Mononuclear cell (primary cell): ENCODE data around the gene CIAO3. TPM values are rescaled to one million over a fixed set of nuclear protein-coding genes. Genes with fewer than 3 reads are reported as not detected.

Experiments used
- H3K27me3 ChIP-seq: 2 replicates; pipeline ENCODE4 v1.6.0; 2011; ENCODE audit warnings: low read length, control low read depth; ENCODE audit not compliant: insufficient read depth
- H3K4me1 ChIP-seq: 2 replicates; pipeline ENCODE4 v1.5.1; 2011; ENCODE audit warnings: mild to moderate bottlenecking, low read length, control low read depth; ENCODE audit not compliant: insufficient read depth
- H3K4me3 ChIP-seq: 2 replicates; pipeline ENCODE4 v1.5.1; 2011; ENCODE audit warnings: mild to moderate bottlenecking, low read length, moderate library complexity
- H3K9me3 ChIP-seq: 2 replicates; pipeline ENCODE4 v1.5.1; 2011; ENCODE audit warnings: low read depth, mild to moderate bottlenecking, control low read depth, low read length
- total RNA-seq: library from RNA; depleted of rRNA; stranded (reverse); fragments of >200 nt; gene quantifications from one replicate; pipeline ENCODE4 v1.2.3, GENCODE V29; 2012

CIAO3 gene
- total RNA-seq, 1 donor = 22.7 TPM

DNA sequence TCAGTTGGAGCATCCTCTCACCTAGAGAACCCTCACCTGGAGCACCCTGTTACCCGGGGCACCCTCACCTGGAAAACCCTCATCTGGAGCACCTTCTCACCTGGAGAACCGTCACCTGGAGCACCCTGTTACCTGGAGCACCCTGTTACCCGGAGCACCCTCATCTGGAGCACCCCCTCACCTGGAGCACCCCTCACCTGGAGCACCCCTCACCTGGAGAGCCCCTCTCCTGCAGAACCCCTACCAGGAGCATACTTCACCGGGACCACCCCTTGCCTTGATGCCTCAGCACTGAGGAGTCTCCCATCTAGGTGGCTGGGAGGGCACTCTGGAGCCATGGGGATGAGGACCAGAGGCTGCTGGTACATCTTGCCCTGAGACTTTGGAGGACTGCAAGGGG, 31.8 kb downstream of the CIAO3 start:
- Histone ChIP-seq H3K4me1 (peaks cover 6% of the 10 kb centered on the region), H3K4me3 (no peak overlapping the region), H3K27me3 (peaks cover 24% of the 10 kb centered on the region), H3K9me3 (no peaks in the 10 kb centered on the region)

GRCh38 chr16:708019-708418, 32.8 kb downstream of the CIAO3 start:
- Histone ChIP-seq H3K27me3 (peaks cover 28% of the 10 kb centered on the region), H3K4me3 (no peak overlapping the region), H3K9me3 (no peaks in the 10 kb centered on the region), H3K4me1 (peaks cover 6% of the 10 kb centered on the region)

DNA sequence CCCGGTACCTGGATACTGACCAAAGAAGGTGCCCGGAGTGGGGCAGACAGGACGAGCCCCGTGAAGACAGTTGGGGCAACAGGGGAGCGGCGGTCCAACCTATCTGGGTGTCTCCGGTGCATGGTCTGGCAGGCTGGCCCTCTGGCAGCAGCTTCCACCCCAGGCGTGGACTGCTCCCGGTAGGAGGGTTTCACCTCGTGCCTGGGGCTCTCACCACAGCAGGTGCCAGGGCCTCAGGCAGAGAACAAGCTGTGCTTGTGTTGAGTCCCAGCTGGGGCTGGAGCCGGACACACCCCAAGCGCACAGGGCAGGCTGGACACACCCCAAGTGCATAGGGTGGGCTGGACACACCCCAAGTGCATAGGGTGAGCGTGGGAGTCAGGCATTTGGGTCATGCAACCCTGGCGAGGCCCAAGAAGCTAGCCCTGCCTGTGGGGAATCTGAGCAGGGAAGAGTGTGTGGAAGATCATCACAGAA, 33.7 kb downstream of the CIAO3 start:
- no peaks in the 10 kb centered on the region for H3K9me3 ChIP-seq
- peaks cover 6% of the 10 kb centered on the region for H3K4me1 ChIP-seq
- H3K4me3 ChIP-seq = no peak overlapping the region
- peaks cover 34% of the 10 kb centered on the region for H3K27me3 ChIP-seq

DNA sequence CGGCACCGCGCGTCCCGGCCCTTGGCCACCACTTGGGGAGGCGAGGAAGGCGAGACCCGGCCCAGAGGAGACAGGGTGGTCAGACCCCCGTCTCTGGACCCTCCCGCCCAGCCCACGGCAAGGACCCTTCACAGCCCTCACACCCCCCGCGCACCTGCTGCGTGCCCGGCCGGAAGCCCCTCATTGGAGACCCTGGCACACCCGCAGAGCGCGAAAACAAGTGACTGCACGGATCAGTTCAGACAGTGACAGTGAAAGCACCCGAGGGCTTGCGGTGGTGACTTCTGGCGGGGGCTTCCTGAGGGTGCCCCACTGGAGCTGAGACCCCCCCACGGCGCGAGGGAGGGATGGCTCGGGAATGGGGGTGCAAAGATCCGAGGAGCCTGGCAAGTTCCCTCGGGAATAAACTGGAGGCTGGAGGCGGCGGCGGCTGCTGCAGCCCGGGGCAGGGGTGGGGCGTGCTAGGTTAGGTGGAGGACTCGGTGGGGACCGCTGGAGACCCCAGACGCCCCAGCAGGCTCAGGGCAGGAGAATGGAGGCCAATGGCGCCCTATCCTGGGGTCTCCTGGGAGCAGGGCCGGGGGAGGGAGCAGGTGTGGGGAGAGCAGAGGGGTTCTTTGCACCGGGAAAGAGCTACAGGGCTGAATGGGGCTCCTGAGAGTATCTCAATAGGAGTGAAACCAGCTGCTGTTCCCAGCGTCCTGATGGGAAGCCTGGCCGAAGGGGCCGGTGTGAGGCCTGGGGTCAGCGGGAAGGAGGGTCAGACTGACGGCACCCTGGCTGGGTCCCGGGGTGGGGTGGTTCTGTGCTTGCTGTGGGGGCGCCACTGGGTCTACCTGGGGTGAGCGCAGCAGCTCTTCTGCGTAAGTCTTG, 34.4 kb downstream of the CIAO3 start:
- Histone ChIP-seq H3K4me3 (no peak overlapping the region), H3K4me1 (no peaks in the 10 kb centered on the region), H3K27me3 (peaks cover 35% of the 10 kb centered on the region), H3K9me3 (no peaks in the 10 kb centered on the region)

GRCh38 chr16:705431-706188, 35.2 kb downstream of the CIAO3 start, which contains the start of gene FBXL16:
FBXL16 (minus strand) TSS chr16:705801; CDS start chr16:697405, 8,396 bp downstream.
- no peaks in the 10 kb centered on the region for H3K9me3 ChIP-seq
- H3K4me1 ChIP-seq = no peaks in the 10 kb centered on the region
- no peak within 1 kb of the TSS for H3K4me3 ChIP-seq
- H3K27me3 ChIP-seq = peaks cover 40% of the 10 kb centered on the region

GRCh38 chr16:704552-705380, 36.0 kb downstream of the CIAO3 start:
- no peak overlapping the region for H3K4me3 ChIP-seq
- peaks cover 43% of the 10 kb centered on the region for H3K27me3 ChIP-seq
- peaks cover 8% of the 10 kb centered on the region for H3K4me1 ChIP-seq
- no peaks in the 10 kb centered on the region for H3K9me3 ChIP-seq

GRCh38 chr16:704047-704446, 36.8 kb downstream of the CIAO3 start:
- Histone ChIP-seq H3K27me3 (peaks cover 40% of the 10 kb centered on the region), H3K4me3 (no peak overlapping the region), H3K9me3 (no peaks in the 10 kb centered on the region), H3K4me1 (peaks cover 8% of the 10 kb centered on the region)

DNA sequence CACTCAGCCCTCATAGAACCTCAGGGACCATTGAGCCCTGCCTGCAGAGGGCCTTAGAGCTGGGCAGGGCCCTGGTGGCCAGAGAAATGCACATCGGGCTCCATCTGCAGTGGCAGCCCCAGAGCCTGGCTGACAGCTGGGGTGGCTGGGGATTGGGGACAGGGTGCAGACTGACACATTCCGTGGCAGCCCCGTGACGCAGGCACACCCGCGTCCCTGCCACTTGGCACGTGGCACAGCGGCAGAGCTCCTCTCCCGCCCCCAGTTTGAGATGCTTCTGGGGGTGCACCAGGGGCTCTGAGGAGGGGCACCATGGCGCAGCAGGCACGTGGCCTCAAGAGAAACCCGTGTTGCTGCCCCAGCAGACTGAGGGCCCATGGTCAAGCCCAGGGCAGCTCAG, 37.4 kb downstream of the CIAO3 start:
- H3K27me3 ChIP-seq = peaks cover 40% of the 10 kb centered on the region
- peaks cover 8% of the 10 kb centered on the region for H3K4me1 ChIP-seq
- no peaks in the 10 kb centered on the region for H3K9me3 ChIP-seq
- no peak overlapping the region for H3K4me3 ChIP-seq

- Histone ChIP-seq H3K4me3 (no peak overlapping the region), H3K27me3 (peaks cover 35% of the 10 kb centered on the region), H3K9me3 (no peaks in the 10 kb centered on the region), H3K4me1 (peaks cover 8% of the 10 kb centered on the region)
Measured at GRCh38 chr16:702341-702740, 38.5 kb downstream of the CIAO3 start.

DNA sequence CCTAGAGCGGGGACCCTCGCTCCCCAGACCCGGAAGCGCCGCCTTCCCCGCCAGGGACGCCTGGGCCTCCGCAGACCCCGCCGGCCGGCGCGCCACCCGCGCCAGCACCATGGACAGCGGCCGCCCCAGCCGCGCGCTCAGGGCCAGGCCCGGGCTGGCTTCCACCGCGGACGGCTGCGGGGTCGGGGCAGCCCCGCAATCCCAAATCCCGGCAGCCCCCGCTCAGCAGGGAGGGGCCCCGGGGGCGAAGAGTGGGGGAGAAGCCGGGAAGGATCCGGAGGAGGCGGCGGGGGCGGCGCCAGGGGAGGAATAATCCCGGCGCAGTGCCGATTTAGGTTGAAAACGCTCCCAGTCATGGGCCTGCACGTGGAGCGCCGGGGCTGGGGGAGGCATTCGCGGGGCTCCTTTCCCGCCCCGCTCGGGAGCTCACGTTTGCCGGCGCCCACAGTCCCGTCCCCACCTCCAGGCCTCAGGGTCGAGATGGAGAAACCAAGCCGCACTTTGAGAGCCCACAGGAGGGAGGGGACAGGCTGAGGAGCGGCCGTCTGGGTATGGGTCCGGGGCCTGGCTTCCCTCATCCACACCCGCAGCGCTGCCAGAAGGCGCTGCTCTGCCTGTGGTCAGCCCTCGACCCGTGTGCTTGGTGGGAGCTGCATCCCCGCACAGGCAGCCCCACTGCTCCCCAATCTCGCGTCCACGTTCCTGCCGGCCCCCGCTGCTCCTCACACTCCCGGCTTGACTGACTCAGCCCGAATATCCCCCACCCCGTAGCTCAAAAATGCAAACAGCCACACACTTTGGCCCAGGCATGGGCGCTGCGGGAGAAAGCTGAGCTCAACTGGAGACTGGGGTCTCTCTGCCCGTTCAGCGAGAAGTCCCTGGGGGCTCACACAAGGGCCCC, 39.9 kb downstream of the CIAO3 start:
- H3K4me1 ChIP-seq = peaks cover 12% of the 10 kb centered on the region
- peaks cover 32% of the 10 kb centered on the region for H3K27me3 ChIP-seq
- no peak overlapping the region for H3K4me3 ChIP-seq
- no peaks in the 10 kb centered on the region for H3K9me3 ChIP-seq

GRCh38 chr16:698911-699671, 41.7 kb downstream of the CIAO3 start:
- H3K9me3 ChIP-seq = no peaks in the 10 kb centered on the region
- peaks cover 33% of the 10 kb centered on the region for H3K27me3 ChIP-seq
- peaks cover 26% of the 10 kb centered on the region for H3K4me1 ChIP-seq
- H3K4me3 ChIP-seq = no peak overlapping the region

DNA sequence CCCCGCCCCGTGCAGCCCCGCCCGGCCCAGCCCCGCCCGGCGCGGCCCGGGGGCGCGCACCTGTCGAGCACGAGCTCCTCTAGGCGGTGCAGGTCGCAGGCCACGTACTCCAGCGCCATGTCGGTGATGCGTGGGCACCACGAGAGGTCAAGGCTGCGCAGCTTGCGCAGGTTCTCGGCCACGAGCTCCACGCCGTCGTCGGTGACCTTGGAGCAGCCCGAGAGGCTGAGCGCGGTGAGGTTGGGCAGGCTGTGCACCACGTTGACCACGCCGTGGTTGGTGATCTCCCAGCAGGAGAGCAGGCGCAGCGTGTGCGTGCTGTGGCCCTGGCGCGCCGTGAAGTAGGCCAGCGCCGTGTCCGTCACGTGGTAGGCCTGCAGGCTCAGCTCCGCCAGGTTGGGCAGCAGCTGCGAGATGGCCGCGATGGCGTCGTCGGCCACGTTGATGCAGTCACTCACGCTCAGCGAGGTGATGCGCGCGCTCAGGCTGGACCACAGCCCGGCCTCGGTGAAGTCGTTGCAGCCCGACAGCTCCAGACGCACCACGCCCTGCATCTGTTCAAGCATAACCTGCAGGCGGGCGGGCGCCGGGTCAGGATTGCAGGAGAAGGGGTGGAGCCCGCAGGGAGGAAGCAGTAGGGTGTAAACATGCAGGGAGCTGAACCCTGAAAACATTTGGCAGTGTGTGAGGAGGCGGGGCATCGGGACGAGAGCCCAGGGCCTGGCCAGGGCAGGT, 45.3 kb downstream of the CIAO3 start:
- peaks cover 29% of the 10 kb centered on the region for H3K4me1 ChIP-seq
- H3K9me3 ChIP-seq = no peaks in the 10 kb centered on the region
- peak overlapping the region; percentile 23 for H3K4me3 ChIP-seq
- H3K27me3 ChIP-seq = peaks cover 31% of the 10 kb centered on the region

- Histone ChIP-seq H3K9me3 (no peaks in the 10 kb centered on the region), H3K27me3 (peaks cover 28% of the 10 kb centered on the region), H3K4me3 (peak overlapping the region; percentile 23), H3K4me1 (peaks cover 25% of the 10 kb centered on the region)
Measured at GRCh38 chr16:694863-695354, 45.9 kb downstream of the CIAO3 start.
